ENCODE data around the gene KRT75. TPM values are rescaled to one million over a fixed set of nuclear protein-coding genes. Genes with fewer than 3 reads are reported as not detected.

Gene KRT75
- total RNA-seq, 4 donors from 2014 or later, result not detected

DNA sequence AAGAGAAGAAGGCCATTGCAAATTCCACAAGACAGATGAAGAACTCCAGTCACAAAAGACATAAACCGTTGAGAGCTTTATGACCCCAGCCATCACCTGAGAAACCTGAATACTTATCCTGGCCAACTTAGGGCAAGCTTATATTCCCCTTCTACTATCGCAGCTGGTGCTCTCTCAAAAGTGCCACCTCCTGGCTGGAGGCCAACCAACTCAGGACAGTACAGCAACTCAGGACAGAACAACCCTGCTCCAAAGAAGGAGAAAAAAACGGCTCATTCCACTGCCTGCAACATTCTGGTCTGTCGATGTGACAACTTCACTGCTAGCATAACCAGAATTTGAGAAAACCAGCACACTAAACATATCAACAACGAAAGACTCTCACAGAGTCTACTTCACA lies 27.5 kb upstream of the KRT75 start:
- TF ChIP-seq, protein P1, sequence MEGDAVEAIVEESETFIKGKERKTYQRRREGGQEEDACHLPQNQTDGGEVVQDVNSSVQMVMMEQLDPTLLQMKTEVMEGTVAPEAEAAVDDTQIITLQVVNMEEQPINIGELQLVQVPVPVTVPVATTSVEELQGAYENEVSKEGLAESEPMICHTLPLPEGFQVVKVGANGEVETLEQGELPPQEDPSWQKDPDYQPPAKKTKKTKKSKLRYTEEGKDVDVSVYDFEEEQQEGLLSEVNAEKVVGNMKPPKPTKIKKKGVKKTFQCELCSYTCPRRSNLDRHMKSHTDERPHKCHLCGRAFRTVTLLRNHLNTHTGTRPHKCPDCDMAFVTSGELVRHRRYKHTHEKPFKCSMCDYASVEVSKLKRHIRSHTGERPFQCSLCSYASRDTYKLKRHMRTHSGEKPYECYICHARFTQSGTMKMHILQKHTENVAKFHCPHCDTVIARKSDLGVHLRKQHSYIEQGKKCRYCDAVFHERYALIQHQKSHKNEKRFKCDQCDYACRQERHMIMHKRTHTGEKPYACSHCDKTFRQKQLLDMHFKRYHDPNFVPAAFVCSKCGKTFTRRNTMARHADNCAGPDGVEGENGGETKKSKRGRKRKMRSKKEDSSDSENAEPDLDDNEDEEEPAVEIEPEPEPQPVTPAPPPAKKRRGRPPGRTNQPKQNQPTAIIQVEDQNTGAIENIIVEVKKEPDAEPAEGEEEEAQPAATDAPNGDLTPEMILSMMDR (IDR thresholded peaks at IDR 0.05; ENCODE audit: low read depth), result no peak

DNA sequence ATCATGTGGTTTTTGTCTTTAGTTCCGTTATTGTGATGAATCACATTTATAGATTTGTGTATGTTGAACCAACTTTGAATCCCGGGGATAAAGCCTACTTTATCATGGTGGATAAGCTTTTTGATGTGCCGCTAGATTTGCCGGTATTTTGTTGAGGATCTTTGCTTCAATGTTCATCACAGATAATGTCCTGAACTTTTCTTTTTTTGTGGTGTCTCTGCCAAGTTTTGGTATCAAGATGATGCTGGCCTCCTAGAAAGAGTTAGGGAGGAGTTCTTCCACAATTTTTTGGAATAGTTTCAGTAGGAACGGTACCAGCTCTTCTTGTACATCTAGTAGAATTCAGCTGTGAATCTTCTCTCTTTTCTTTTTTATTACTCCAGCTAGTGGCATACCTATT lies 24.7 kb upstream of the KRT75 start:
- TF ChIP-seq, protein P1 (IDR thresholded peaks at IDR 0.05; ENCODE audit: low read depth), result no peak

DNA sequence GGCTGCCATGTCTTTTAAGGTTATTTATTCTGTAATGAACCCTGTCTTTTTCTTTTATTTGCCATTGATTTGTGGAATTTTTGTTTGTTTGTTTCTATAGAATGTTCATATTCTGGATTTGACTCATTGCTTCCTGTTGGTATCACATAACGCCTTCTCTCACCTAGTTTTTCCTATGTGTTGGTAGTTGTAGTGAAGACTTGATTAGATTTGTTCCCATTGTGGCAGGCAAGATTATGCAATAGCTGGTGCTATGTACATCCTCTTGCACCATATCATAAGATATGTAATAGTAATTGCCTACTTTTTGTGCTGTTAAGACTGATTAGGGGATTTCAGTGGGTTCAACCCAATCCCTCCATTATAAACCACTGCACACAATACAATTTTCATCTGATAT lies 21.6 kb upstream of the KRT75 start:
- TF ChIP-seq, protein P1 (IDR thresholded peaks at IDR 0.05; ENCODE audit: low read depth), result no peak

DNA sequence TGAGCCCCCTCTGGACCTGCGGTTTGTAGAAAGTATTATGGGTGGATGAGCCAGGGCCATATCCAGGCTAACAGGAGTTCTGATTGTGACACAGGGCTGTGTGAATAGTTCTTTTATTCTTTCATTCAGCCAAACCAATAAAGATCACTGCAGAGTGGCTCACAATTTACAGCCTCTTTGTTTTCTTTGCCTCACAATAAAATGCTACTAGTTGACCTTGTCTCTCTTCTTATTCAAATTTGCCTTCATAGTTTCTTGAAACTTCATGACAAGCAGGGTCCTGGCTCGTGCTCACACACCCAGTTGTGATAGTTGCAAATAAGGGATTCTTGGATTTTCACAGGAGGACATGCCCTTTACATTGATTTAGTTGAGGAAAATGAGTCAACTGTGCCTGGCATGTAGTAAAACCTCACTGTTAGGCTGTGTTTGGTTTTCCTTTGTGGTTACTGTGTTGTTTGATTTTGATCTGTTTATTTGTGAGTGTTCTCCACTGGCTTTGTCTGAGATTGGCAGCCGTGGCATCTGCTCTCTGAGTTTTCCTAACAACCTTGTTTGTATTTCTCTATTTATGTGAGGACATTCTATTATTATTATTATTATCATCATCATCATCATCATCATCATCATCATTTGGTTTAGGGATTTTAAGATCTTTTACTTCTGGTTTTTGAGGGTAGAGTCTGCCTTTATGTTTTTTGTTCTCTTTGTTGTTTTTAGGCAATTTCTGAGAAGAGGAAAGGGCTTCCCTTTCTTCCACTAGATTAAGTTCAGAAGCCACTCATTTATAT lies 20.4 kb upstream of the KRT75 start:
- TF ChIP-seq, protein P1 (IDR thresholded peaks at IDR 0.05; ENCODE audit: low read depth), result no peak

GRCh38 chr12:52452101-52452500 lies 17.9 kb upstream of the KRT75 start, which contains the start of gene KRT6B:
Gene KRT6B (minus strand): TSS chr12:52452146. CDS start chr12:52452078, 68 bp downstream.
- TF ChIP-seq, protein P1 (IDR thresholded peaks at IDR 0.05; ENCODE audit: low read depth), result no peak

- TF ChIP-seq, protein P1 (IDR thresholded peaks at IDR 0.05; ENCODE audit: low read depth), result no peak
These were observed 14.1 kb upstream of the KRT75 start for GRCh38 chr12:52448228-52448627.

DNA sequence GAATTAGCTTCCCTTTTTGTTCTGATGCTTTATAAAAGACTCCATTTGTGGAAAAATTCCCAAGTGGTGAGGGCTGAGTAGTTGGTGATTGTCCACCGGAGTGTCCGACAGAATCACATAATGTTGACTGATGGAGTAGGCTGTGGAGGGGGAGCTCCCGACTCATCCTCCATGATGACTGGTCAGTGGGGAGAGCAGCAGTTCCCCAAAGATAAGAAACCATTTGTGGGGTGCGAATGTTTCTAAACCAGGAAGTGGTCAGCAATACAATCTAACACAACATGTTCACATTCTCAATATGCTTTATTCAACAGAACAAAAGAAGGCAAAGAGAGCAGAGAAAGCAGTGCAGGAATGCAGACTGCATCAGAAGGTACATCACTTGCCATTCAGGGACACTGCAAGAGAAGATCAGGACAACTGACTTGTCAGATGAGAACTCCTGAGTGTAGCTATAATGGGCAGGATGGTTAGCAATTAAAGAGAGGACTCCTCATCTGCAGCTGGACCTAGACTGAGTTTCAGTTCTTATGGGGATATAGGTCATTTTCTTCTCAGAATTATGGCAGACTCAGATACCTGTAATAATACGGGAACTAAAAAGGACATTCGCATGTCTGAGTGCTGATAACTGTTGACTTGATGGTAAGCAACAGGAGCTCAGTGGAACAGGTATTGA lies 12.3 kb upstream of the KRT75 start:
- TF ChIP-seq, protein P1 (IDR thresholded peaks at IDR 0.05; ENCODE audit: low read depth), result no peak

Measured in subcutaneous adipose tissue (tissue), 4 donors.